Stomach (tissue), 9 donors: Measurements from ENCODE around the gene SPATA20. TPM values are rescaled to one million over a fixed set of nuclear protein-coding genes. Genes with fewer than 3 reads are reported as not detected.

Source experiments
- DNase-seq, 2 donors: peaks; one replicate each; pipeline versions ENCODE4 v3.0.0 to v3.0.0-alpha.2; 2013 to 2019
- H3K27ac ChIP-seq, 5 donors: fragments of 200-600 bp in 4 of 5; sonication (generic) in 4 of 5; one replicate each; pipeline ENCODE4 v1.5.1; 2013 to 2019; ENCODE audit warnings: mild to moderate bottlenecking in 1 of 5, moderate library complexity in 1 of 5
- H3K27me3 ChIP-seq, 3 donors: fragments of 200-600 bp; sonication (generic); one replicate each; pipeline ENCODE4 v1.5.1; 2017 to 2019; ENCODE audit warnings: mixed run types in 1 of 3
- H3K36me3 ChIP-seq, 4 donors: fragments of 200-600 bp; sonication (generic); 1 replicate in 3 of 4; 2 replicates in 1 of 4; pipeline ENCODE4 v1.5.1; 2016 to 2019
- H3K4me1 ChIP-seq, 4 donors: fragments of 200-600 bp; sonication (generic); one replicate each; pipeline ENCODE4 v1.5.1; 2016 to 2019
- H3K4me3 ChIP-seq, 4 donors: fragments of 200-600 bp; sonication (generic) in 3 of 4; one replicate each; pipeline ENCODE4 v1.5.1; 2016 to 2019; ENCODE audit warnings: mild to moderate bottlenecking in 1 of 4
- H3K9me3 ChIP-seq, 4 donors: fragments of 200-600 bp; sonication (generic); one replicate each; pipeline ENCODE4 v1.5.1; 2016 to 2019
- EP300 ChIP-seq: sonication (generic); formaldehyde crosslinking; IDR thresholded peaks from one replicate; pipeline ENCODE4 v1.6.1; 2017; ENCODE audit warnings: antibody characterized with exemption
- POLR2A ChIP-seq, 4 donors: fragments of 450-650 bp; IDR thresholded peaks; one replicate each; pipeline ENCODE4 v1.6.1; 2016; ENCODE audit warnings: antibody characterized with exemption in 4 of 4, control low read depth in 2 of 4, mild to moderate bottlenecking in 1 of 4, moderate library complexity in 1 of 4
- POLR2AphosphoS5 ChIP-seq, 3 donors: sonication (generic); formaldehyde crosslinking; IDR thresholded peaks; one replicate each; pipeline ENCODE4 v1.6.1; 2016; ENCODE audit warnings: antibody characterized with exemption in 3 of 3
- WGBS, 5 donors: extraction: QIAGEN DNeasy Blood & Tissue Kit in 3 of 5; methylation state at CpG; one replicate each; pipeline versions ENCODE4 v1.1.5 to v1.1.7; 2013 to 2018; 5-methylcytosine and 5-hydroxymethylcytosine counted together
- intact Hi-C: fragments of 100-400 bp; cut with DNase I; formaldehyde crosslinking; loops from one replicate; pipeline ENCODE4 v1.15.1; 2023; ENCODE audit warnings: low total_unique reads
- polyA plus RNA-seq, 3 donors: library from polyadenylated mRNA; stranded (reverse); fragments of 200-250 nt; gene quantifications; one replicate each; pipeline ENCODE4 v1.2.3, GENCODE V29; 2013
- total RNA-seq, 5 donors: library from RNA; depleted of rRNA; stranded (reverse); fragments of >200 nt; gene quantifications; one replicate each; pipeline versions ENCODE4 v1.1.0 to v1.2.3, GENCODE V29; 2014 to 2016
- TF ChIP-seq, protein P1 (sequence below), 7 experiments: fragments of 450-650 bp in 4 of 7; fragments of 200-600 bp in 3 of 7; sonication (generic) in 3 of 7; IDR thresholded peaks; one replicate each; pipeline ENCODE4 v1.5.1; 2016 to 2019; ENCODE audit warnings: antibody characterized with exemption in 7 of 7, control low read depth in 2 of 7, mild to moderate bottlenecking in 1 of 7
- donor health status: healthy with polysubstance abuse.
- donor health status: Bipolar disorder and iron deficiency.
- donor health status: healthy.

Gene SPATA20
- total and polyA plus RNA-seq, 8 donors: 24.8 to 1,214 (median 80.8) TPM

DNA sequence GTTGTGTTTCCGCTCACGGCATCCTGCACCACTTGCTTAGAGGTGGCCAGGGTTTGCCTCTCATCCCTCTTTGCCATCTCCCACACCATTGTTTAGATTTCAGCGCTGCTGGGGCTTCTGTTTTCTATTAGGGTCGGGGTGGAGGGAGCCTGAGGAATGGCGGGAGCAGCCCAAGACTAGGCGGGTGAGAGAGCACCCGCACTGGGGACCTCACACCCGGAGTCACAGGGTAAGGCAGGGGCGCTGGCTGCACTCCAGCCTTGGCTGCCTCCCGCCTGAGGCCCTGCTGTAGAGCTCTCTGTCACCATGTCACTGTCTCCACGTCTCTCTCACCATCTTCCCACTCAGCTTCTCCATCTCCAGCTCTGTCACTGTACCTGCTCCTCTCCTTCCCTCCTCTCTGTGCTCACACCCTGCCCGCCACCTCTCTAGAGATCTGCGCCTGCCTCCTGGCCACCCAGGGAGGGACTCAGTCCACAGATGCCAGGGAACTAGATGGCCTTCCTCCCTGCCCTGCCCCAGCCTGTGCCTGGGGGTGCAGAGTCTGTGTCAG, 54.9 kb downstream of the SPATA20 start:
- intact Hi-C loops: no loop called here
- no peak for DNase-seq
- TF ChIP-seq, protein P1, sequence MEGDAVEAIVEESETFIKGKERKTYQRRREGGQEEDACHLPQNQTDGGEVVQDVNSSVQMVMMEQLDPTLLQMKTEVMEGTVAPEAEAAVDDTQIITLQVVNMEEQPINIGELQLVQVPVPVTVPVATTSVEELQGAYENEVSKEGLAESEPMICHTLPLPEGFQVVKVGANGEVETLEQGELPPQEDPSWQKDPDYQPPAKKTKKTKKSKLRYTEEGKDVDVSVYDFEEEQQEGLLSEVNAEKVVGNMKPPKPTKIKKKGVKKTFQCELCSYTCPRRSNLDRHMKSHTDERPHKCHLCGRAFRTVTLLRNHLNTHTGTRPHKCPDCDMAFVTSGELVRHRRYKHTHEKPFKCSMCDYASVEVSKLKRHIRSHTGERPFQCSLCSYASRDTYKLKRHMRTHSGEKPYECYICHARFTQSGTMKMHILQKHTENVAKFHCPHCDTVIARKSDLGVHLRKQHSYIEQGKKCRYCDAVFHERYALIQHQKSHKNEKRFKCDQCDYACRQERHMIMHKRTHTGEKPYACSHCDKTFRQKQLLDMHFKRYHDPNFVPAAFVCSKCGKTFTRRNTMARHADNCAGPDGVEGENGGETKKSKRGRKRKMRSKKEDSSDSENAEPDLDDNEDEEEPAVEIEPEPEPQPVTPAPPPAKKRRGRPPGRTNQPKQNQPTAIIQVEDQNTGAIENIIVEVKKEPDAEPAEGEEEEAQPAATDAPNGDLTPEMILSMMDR (IDR thresholded peaks at IDR 0.05): no peak
- TF ChIP-seq POLR2AphosphoS5 (IDR thresholded peaks at IDR 0.05) (no peak), EP300 (no peak), POLR2A (IDR thresholded peaks at IDR 0.05) (no peak)

DNA sequence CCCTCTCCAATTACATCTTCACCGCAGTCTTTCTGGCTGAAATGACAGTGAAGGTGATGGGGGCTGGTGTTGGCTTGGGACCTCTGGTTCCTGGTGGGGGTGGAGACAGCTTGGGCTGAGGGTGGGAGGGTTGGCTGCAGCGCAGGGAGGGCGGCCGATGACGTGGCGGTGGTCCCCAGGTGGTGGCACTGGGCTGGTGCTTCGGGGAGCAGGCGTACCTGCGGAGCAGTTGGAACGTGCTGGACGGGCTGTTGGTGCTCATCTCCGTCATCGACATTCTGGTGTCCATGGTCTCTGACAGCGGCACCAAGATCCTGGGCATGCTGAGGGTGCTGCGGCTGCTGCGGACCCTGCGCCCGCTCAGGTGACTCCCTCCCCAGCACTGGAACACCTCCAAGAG, 55.9 kb downstream of the SPATA20 start:
- Histone ChIP-seq H3K27me3 (peaks cover 0 to 32% (median 0%) of the 10 kb centered on the region in 3 donors), H3K27ac (no peak overlapping the region), H3K4me3 (no peak overlapping the region), H3K9me3 (no peaks in the 10 kb centered on the region), H3K4me1 (peaks cover 0 to 12% (median 11%) of the 10 kb centered on the region in 4 donors), H3K36me3 (no peaks in the 10 kb centered on the region)
- TF ChIP-seq POLR2A (IDR thresholded peaks at IDR 0.05) (no peak), EP300 (no peak), POLR2AphosphoS5 (IDR thresholded peaks at IDR 0.05) (no peak)
- TF ChIP-seq, protein P1 (IDR thresholded peaks at IDR 0.05): no peak
- 88 to 94% (median 92%) methylated on average over 17 to 18 of the region's 18 CpGs for WGBS, 5 donors
- no peak for DNase-seq
- intact Hi-C loops: no loop called here

More for the DNA sequence above, 54.9 kb downstream of the SPATA20 start:
- no peaks in the 10 kb centered on the region for H3K36me3 ChIP-seq
- H3K9me3 ChIP-seq: no peaks in the 10 kb centered on the region
- H3K27me3 ChIP-seq: peaks cover 0 to 32% (median 0%) of the 10 kb centered on the region in 3 donors
- H3K4me3 ChIP-seq: no peak overlapping the region
- 66 to 75% (median 69%) methylated on average over 13 of the region's 13 CpGs for WGBS, 5 donors
- H3K4me1 ChIP-seq: peaks cover 0 to 12% (median 11%) of the 10 kb centered on the region in 4 donors
- H3K27ac ChIP-seq: no peak overlapping the region

DNA sequence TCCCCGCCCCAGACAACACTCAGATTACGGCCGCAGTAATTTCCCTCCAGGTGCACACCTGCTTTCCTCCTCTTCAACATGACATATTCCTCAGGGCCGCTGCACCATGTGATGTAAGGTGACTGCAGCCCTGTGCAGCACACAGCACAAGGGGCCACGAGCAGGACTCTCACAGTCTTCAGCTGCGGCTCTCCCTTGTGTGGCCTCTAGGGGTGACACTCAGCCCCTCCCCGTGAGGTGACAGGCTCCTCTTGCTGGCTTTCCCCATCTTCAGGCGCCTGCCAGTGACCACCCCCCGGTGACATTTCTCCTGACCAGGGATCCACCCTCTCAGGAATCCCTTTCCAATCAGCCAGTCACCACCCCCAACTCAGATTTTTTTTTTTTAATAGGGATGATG, 56.4 kb downstream of the SPATA20 start:
- WGBS, 5 donors: 46 to 62% (median 51%) methylated on average over 9 of the region's 9 CpGs
- intact Hi-C loops: no loop called here
- DNase-seq: no peak

DNA sequence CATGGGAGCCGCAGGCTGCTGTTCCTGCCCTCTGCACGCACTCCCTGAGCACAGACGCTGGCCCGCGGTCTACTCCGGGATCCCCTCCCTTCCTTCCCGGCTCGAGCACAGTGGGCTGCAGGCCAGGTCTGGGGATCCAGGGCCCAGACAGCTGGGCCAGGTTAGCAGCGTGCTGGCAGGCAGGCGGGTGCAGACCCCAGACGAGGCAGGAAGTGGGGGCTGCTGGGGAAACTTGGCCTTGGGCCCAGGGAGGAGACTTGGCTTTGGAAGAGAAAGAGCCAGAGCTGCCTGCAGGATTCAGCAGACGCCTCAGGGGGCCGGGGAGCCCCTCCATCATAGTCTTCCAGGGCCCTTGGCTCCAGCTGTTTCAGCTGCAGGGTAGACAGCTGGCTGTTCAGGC, 57.5 kb downstream of the SPATA20 start:
- TF ChIP-seq POLR2A (IDR thresholded peaks at IDR 0.05) (no peak), POLR2AphosphoS5 (IDR thresholded peaks at IDR 0.05) (no peak), EP300 (no peak)
- TF ChIP-seq, protein P1 (IDR thresholded peaks at IDR 0.05): no peak
- Histone ChIP-seq H3K27me3 (peaks cover 0 to 44% (median 0%) of the 10 kb centered on the region in 3 donors), H3K36me3 (no peaks in the 10 kb centered on the region), H3K4me1 (peaks cover 0 to 12% (median 11%) of the 10 kb centered on the region in 4 donors), H3K9me3 (no peaks in the 10 kb centered on the region), H3K4me3 (no peak overlapping the region), H3K27ac (no peak overlapping the region)
- intact Hi-C loops: no loop called here
- peak; percentile 37 to 95 for DNase-seq
- WGBS, 5 donors: 4 to 23% (median 14%) methylated on average over 2 to 13 of the region's 13 CpGs

More for the DNA sequence above, 56.4 kb downstream of the SPATA20 start:
- H3K4me3 ChIP-seq: no peak overlapping the region
- peaks cover 0 to 35% (median 0%) of the 10 kb centered on the region in 3 donors for H3K27me3 ChIP-seq
- no peak for TF ChIP-seq POLR2AphosphoS5 (IDR thresholded peaks at IDR 0.05)
- TF ChIP-seq, protein P1 (IDR thresholded peaks at IDR 0.05): no peak
- no peak for TF ChIP-seq EP300
- no peak for TF ChIP-seq POLR2A (IDR thresholded peaks at IDR 0.05)
- H3K36me3 ChIP-seq: no peaks in the 10 kb centered on the region
- no peak overlapping the region for H3K27ac ChIP-seq
- H3K4me1 ChIP-seq: peaks cover 0 to 12% (median 11%) of the 10 kb centered on the region in 4 donors
- no peaks in the 10 kb centered on the region for H3K9me3 ChIP-seq
